CD4-positive, alpha-beta T cell treated with Interleukin-17A for 1 hour (primary cell): ENCODE data around the gene PRKAR1B.
"Not testable (repeated sequence)": the region's sequence is repeated elsewhere in the genome, so short reads cannot be mapped to it uniquely, and the experiment has no call there.

Experiments
- DNase-seq: peaks from one replicate; pipeline ENCODE4 v3.0.0-alpha.2; 2020

The PRKAR1B gene

DNA sequence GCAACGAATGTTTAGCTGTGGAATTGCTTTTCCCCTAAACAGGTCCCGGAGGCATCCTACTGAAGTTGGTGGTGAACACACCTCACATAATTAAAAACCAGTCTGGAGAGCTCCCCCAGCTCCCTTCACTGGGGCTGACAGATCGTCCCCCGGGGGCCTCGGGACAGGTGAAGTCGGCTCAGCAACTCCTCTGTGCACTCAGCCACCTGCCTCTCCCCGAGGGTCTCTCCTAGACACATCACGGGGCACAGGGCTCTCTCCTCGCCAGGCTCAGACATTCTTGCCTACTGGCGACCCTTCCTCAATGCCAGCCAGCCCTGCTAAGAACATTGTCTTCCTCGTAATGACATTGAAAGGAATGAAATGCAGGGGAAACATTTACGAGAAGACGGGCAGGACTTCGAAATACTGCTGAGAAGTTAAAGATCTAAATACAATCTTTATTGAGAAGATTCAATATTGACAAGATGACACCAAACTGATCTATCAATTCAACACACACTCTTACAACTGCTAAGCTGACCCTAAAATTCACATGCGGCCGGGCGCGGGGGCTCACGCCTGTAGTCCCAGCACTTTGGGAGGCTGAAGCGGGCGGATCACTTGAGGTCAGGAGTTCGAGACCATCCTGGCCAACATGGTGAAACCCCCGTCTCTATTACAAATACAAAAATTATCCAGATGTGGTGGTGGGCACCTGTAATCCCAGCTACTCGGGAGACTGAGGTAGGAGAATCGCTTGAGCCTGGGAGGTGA lies 88.6 kb downstream of the PRKAR1B start:
- no peak for DNase-seq

GRCh38 chr7:637826-638225 lies 89.3 kb downstream of the PRKAR1B start:
- no peak for DNase-seq

DNA sequence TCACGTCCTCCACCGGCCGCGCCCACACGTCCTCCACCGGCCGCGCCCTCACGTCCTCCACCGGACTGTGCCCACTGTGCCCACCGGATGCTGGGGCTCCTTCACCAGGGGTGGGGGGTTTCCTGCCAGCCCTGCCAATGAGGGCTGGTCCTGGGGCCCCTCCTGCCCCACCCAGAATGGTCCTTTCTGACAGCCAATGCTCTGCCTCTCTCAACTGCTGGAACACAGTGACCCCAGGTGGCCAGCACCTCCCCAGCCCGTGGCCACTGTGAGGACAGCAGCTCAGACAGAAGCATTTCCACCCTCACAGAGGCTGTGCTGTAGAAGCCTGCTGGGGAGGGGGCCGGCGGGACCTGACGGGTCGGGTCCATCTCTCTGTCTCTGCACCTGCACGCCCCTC lies 90.7 kb downstream of the PRKAR1B start:
- DNase-seq = peak; percentile 66

DNA sequence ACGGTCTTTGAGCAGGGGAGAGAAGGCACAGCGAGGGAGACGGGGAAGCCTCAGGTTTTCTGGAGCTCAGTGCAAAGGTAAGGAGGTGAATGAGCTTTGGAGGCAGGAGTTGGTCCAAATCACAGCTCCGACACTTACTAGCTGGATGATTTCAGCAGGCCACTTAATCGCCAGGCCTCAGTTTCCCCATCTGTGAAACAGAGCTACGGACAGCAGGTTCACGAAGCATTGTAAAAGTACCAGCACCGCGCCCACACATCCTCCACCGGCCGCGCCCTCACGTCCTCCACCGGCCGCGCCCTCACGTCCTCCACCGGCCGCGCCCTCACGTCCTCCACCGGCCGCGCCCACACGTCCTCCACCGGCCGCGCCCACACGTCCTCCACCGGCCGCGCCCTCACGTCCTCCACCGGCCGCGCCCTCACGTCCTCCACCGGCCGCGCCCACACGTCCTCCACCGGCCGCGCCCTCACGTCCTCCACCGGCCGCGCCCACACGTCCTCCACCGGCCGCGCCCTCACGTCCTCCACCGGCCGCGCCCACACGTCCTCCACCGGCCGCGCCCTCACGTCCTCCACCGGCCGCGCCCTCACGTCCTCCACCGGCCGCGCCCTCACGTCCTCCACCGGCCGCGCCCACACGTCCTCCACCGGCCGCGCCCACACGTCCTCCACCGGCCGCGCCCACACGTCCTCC lies 91.2 kb downstream of the PRKAR1B start:
- not testable (repeated sequence) for DNase-seq

- no peak for DNase-seq
These were observed 91.9 kb downstream of the PRKAR1B start for GRCh38 chr7:635227-635626.

- DNase-seq = no peak
These were observed 93.6 kb downstream of the PRKAR1B start for GRCh38 chr7:633381-634018.

GRCh38 chr7:632831-633210 lies 94.3 kb downstream of the PRKAR1B start:
- DNase-seq = no peak

GRCh38 chr7:631964-632830 lies 94.9 kb downstream of the PRKAR1B start:
- DNase-seq = no peak

- DNase-seq = no peak
These were observed 95.8 kb downstream of the PRKAR1B start for GRCh38 chr7:631291-631711.

- DNase-seq = no peak
These were observed 96.5 kb downstream of the PRKAR1B start for GRCh38 chr7:630539-630938.

- no peak for DNase-seq
These were observed 97.0 kb downstream of the PRKAR1B start for GRCh38 chr7:630111-630511.

- no peak for DNase-seq
These were observed 98.3 kb downstream of the PRKAR1B start for GRCh38 chr7:628826-629225.

DNA sequence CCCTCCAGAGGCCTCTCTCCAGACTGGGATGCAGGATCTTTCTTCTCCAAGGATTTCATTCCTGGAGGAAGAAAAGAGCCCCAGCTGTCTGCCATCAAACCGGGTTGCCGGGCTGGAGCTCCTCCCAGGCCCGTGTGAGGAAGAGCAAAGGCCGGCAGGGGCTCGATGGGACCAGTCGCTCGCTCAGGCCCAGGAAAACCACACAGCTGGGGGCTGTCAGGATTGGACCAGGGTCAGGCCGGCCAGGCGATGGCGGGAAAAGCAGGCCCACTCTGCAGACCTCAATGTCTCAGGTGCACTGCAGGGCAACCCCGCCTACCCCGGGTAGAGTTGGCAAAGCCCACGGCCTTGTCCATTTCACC lies 98.7 kb downstream of the PRKAR1B start:
- DNase-seq = no peak

DNA sequence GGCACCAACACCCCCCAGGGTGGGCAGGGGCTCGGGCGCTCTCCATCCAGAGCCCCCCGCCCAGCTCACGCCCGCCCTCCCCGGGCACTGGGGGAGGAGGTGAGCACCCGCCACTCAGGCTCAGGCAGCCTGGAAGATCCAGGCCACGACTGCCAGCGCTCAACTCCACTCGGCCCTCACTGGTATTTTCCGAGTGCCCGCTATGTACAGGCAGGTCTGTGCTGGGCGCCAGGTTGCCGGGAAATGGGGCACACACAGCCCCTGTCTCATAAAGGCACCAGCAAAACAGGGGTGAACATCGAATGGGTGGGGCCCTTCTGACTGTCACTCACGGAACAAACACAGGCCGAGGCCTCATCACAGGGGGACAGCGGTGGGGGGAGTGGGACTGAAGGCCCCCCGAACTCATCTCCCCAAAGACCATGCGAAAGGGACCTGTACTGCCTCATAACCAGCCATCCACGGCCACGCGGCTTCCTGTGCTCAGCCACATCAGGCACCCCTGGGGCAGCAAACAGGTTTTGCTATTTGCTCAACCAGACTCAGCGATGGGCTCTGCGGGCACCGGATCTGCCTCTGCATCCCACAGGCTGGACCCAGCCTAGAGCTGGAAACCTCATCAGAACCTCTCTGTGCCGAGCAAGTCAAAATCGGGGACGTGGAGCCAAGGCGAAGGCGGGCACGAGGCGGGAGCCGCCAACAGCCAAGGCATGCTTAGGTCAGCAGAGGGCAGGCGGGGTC lies 99.2 kb downstream of the PRKAR1B start:
- no peak for DNase-seq

GRCh38 chr7:625376-625971 lies 101.6 kb downstream of the PRKAR1B start:
- DNase-seq = no peak

GRCh38 chr7:623464-623863 lies 103.6 kb downstream of the PRKAR1B start:
- no peak for DNase-seq

GRCh38 chr7:621572-622285 lies 105.4 kb downstream of the PRKAR1B start:
- no peak for DNase-seq

DNA sequence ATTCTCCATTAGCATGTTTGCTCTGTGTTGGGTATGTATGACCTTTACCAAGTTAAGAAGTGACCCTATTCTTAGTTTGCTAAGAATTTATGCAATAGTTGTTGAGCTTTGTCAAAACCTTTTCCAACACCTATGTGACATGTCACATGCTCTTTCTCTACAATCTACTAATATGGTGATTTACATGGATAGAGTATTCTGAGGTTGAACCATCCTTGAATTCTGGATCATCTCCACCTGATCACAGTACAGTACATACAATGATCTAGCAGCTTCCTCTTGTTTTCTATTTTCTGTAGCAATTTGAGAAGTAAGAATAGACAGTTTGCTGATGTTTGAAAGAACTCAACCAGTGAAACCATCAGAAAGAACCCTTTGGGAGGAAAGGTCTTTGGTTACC lies 106.2 kb downstream of the PRKAR1B start:
- no peak for DNase-seq

DNA sequence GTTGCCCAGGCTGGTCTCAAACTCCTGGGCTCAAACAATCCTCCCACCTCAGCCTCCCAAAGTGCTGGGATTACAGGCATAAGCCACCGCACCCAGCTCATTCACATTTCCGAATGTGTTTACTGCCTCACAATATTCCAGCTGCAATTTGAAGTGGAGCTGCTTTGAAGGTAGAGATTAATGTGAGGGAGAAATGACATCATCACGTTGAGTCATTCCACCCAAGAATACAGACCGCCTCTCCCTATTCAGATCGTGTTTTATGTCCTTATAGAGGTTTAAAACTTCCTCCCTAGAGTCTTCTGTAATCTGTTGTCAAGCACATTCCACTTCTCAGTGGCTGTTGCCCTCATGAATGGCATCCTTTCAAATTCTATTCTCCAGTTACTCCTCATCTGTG lies 107.0 kb downstream of the PRKAR1B start:
- DNase-seq = no peak

DNA sequence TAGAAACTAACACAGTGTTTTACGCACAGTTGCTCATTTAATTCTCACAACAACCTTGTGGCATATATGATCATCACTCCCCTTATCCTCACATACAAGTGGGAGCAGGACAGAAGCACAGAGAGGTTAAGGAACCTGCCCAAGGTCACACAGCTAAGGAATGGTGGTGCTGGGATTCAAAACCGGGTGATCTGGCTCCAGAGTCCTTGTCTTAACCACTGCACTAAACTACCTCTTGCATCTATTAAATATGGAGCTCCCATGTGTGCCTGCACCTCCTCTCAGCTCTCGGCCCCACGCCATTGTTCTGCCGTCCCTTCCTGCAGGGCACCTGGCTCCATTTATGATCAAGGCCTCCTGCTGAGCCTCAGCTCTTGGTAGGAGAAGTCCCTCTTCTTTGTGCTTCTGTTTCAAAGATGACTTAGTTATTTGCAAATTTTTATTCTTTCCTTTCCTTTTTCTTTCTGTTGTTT lies 107.7 kb downstream of the PRKAR1B start:
- DNase-seq = no peak
